HepG2 (cell line): ENCODE results near the gene TXN. TPM values are rescaled to one million over a fixed set of nuclear protein-coding genes. Genes with fewer than 3 reads are reported as not detected.

Experiments used
- ADNP ChIP-seq: sonication (generic); formaldehyde crosslinking; IDR thresholded peaks from 2 replicates; pipeline ENCODE4 v1.4.0; 2020; ENCODE audit warnings: missing genetic modification reagents
- ATF1 ChIP-seq: IDR thresholded peaks from 2 replicates; pipeline ENCODE4 v1.6.1; 2016; ENCODE audit warnings: mild to moderate bottlenecking, control low read depth
- ATM ChIP-seq: fragments of 450-650 bp; IDR thresholded peaks from 2 replicates; pipeline ENCODE4 v1.7.1; 2017; ENCODE audit warnings: mild to moderate bottlenecking, borderline replicate concordance
- ATRX ChIP-seq: sonication (generic); formaldehyde crosslinking; IDR thresholded peaks from 2 replicates; pipeline ENCODE4 v1.4.0; 2020; ENCODE audit warnings: missing genetic modification reagents, borderline replicate concordance
- CREB1 ChIP-seq, 2 experiments: fragments of 450-650 bp in 1 of 2; IDR thresholded peaks; 2 replicates each; pipeline ENCODE4 v1.6.1; 2016 to 2017; ENCODE audit warnings: control low read depth in 1 of 2, mild to moderate bottlenecking in 1 of 2, missing compliant biosample characterization in 1 of 2, missing genetic modification characterization in 1 of 2
- ELF1 ChIP-seq: sonication (generic); formaldehyde crosslinking; IDR thresholded peaks from 2 replicates; pipeline ENCODE4 v1.4.0; 2020; ENCODE audit warnings: missing genetic modification reagents
- FLYWCH1 ChIP-seq: sonication (generic); formaldehyde crosslinking; IDR thresholded peaks from 2 replicates; pipeline ENCODE4 v1.8.1; 2023; ENCODE audit warnings: mild to moderate bottlenecking, missing genetic modification reagents
- FOSL1 ChIP-seq: sonication (generic); formaldehyde crosslinking; IDR thresholded peaks from 2 replicates; pipeline ENCODE4 v1.9.0; 2021; ENCODE audit warnings: missing genetic modification reagents, borderline replicate concordance
- GATA4 ChIP-seq: sonication (generic); IDR thresholded peaks from 2 replicates; pipeline ENCODE4 v1.6.1; 2016; ENCODE audit warnings: antibody characterized with exemption, low read depth, borderline replicate concordance
- GATAD2A ChIP-seq: IDR thresholded peaks from 2 replicates; pipeline ENCODE4 v1.6.1; 2016
- ISL2 ChIP-seq: sonication (generic); formaldehyde crosslinking; IDR thresholded peaks from 2 replicates; pipeline ENCODE4 v1.5.0; 2020; ENCODE audit warnings: missing genetic modification reagents
- NCOR1 ChIP-seq: fragments of 200-600 bp; sonication (generic); IDR thresholded peaks from 2 replicates; pipeline ENCODE4 v1.7.0; 2017; ENCODE audit warnings: antibody characterized with exemption, low read length, borderline replicate concordance
- NFE2 ChIP-seq: sonication (generic); formaldehyde crosslinking; IDR thresholded peaks from 2 replicates; pipeline ENCODE4 v1.4.0; 2020; ENCODE audit warnings: missing genetic modification reagents
- PHF8 ChIP-seq: sonication (generic); formaldehyde crosslinking; IDR thresholded peaks from 2 replicates; pipeline ENCODE4 v1.5.0; 2020; ENCODE audit warnings: missing genetic modification reagents
- SNRNP70 ChIP-seq: fragments of 200-400 bp; formaldehyde crosslinking; IDR thresholded peaks from 2 replicates; pipeline ENCODE4 v1.6.1; 2017; ENCODE audit warnings: mild to moderate bottlenecking, low read depth, low read length, moderate library complexity
- SYNCRIP ChIP-seq: fragments of 200-400 bp; formaldehyde crosslinking; IDR thresholded peaks from 2 replicates; pipeline ENCODE4 v1.6.1; 2018; ENCODE audit warnings: mild to moderate bottlenecking, low read depth, low read length; ENCODE audit not compliant: insufficient read depth
- ZBTB25 ChIP-seq: IDR thresholded peaks from 2 replicates; pipeline ENCODE4 v1.6.1; 2018; ENCODE audit warnings: missing genetic modification reagents
- ZNF124 ChIP-seq: sonication (generic); formaldehyde crosslinking; IDR thresholded peaks from 2 replicates; pipeline ENCODE4 v1.4.0; 2020; ENCODE audit warnings: missing genetic modification reagents
- ZNF3 ChIP-seq: IDR thresholded peaks from 2 replicates; pipeline ENCODE4 v1.7.0; 2017; ENCODE audit warnings: inconsistent platforms
- ZNF746 ChIP-seq: sonication (generic); formaldehyde crosslinking; IDR thresholded peaks from 2 replicates; pipeline ENCODE4 v1.8.0; 2022; ENCODE audit warnings: mild to moderate bottlenecking, missing genetic modification reagents
- ZNF747 ChIP-seq: sonication (generic); formaldehyde crosslinking; IDR thresholded peaks from 2 replicates; pipeline ENCODE4 v1.8.1; 2023; ENCODE audit warnings: missing genetic modification reagents, mild to moderate bottlenecking, borderline replicate concordance
- ZNF766 ChIP-seq: sonication (generic); formaldehyde crosslinking; IDR thresholded peaks from 2 replicates; pipeline ENCODE4 v1.5.0; 2020; ENCODE audit warnings: missing genetic modification reagents, borderline replicate concordance
- polyA plus RNA-seq, 8 experiments: library from polyadenylated mRNA; depleted of rRNA in 3 of 8; stranded (reverse) in 7 of 8; unstranded in 1 of 8; fragments of >200 nt; fragmentation: Illumina TruSeq in 4 of 8; extraction: Trizol in 4 of 8; gene quantifications; 2 replicates each; pipeline versions ENCODE4 v1.2.1 to v1.2.3, GENCODE V29; 2011 to 2016; ENCODE audit warnings: low read depth in 4 of 8, missing spikeins in 1 of 8, mixed read lengths in 1 of 8; ENCODE audit not compliant: insufficient read depth in 1 of 8
- total RNA-seq, 5 experiments: library from RNA; depleted of rRNA; stranded (reverse); fragments of >200 nt; fragmentation: Illumina TruSeq; extraction: Trizol; gene quantifications; 2 replicates each; pipeline ENCODE4 v1.2.3, GENCODE V29; 2016; ENCODE audit warnings: low read depth in 1 of 5
- TF ChIP-seq, protein P1 (sequence below): sonication (generic); formaldehyde crosslinking; IDR thresholded peaks from 2 replicates; pipeline ENCODE4 v1.8.0; 2022; ENCODE audit warnings: mild to moderate bottlenecking, missing genetic modification reagents
- TF ChIP-seq, protein P2 (sequence below): sonication (generic); formaldehyde crosslinking; IDR thresholded peaks from 2 replicates; pipeline ENCODE4 v1.4.0; 2020; ENCODE audit warnings: missing genetic modification reagents, borderline replicate concordance
- TF ChIP-seq, protein P3 (sequence below): IDR thresholded peaks from 2 replicates; pipeline ENCODE4 v1.6.1; 2016; ENCODE audit warnings: missing genetic modification reagents, missing compliant biosample characterization

Gene TXN
- total and polyA plus RNA-seq, 2 of the 13 experiments (the other 11 are each of a cell fraction or from before 2014, with no cell fraction given) = 364 to 470 TPM

DNA sequence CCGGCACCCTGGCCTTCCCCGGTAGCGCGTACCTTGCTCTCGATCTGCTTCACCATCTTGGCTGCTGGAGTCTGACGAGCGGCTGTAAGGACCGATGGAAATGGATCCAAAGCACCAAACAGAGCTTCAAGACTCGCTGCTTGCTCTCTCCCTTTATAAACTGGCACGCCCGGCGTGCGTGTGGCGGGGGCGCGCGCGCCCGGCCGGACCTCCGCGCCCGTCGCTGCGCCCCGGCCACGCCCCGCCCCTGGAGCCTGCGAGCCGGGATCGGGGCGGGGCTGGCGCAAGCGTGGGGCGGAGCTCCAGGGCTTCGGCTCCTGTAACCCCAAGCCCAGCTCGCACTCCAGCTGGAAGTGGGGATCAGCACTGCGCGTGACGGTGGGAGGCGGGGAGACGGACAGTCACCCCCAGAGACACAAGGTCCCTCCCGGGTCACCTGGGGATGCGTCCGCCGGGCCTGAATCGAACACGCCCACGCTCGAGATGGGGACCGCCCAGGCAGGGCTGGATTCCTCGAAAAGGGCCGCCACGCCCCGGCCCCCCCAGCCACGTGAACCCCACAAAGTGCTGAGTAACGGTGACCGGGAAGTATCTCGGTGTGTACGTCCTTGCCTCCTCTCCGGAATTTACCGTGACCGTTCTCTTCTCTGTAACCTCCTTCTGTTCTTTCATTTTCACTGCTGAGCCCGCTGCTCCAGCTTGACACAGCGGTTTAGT lies at the start of gene TXN (continued):
- TF ChIP-seq GATA4 (peak; percentile 26; the same call in 1 of the 2 replicates), FOSL1 (no peak), CREB1 (IDR thresholded peaks at IDR 0.05) (no peak), CREB1 (CRISPR knock-in tag; IDR thresholded peaks at IDR 0.05) (no peak), ADNP (CRISPR knock-in tag) (no peak), ELF1 (CRISPR knock-in tag) (peak; percentile 8; the same call in 1 of the 2 replicates), ATM (no peak), NCOR1 (0 out of 2 replicates have a peak, but pooled peaks have one; percentile 23), ATRX (CRISPR knock-in tag) (no peak), ZNF3 (no peak), ZBTB25 (CRISPR knock-in tag) (no peak; the same call in 1 of the 2 replicates), GATAD2A (CRISPR knock-in tag) (no peak; the same call in 1 of the 2 replicates), SYNCRIP (no peak), FLYWCH1 (CRISPR knock-in tag) (no peak), ZNF746 (CRISPR knock-in tag) (0 out of 2 replicates have a peak, but pooled peaks have one; percentile 63), ZNF124 (CRISPR knock-in tag) (no peak), ZNF747 (CRISPR knock-in tag) (0 out of 2 replicates have a peak, but pooled peaks have one; percentile 79), ZNF766 (no peak), PHF8 (CRISPR knock-in tag) (peak; percentile 63), SNRNP70 (no peak), ISL2 (0 out of 2 replicates have a peak, but pooled peaks have one; percentile 65), ATF1 (CRISPR knock-in tag) (no peak), NFE2 (peak; percentile 97)
- TF ChIP-seq, protein P1, sequence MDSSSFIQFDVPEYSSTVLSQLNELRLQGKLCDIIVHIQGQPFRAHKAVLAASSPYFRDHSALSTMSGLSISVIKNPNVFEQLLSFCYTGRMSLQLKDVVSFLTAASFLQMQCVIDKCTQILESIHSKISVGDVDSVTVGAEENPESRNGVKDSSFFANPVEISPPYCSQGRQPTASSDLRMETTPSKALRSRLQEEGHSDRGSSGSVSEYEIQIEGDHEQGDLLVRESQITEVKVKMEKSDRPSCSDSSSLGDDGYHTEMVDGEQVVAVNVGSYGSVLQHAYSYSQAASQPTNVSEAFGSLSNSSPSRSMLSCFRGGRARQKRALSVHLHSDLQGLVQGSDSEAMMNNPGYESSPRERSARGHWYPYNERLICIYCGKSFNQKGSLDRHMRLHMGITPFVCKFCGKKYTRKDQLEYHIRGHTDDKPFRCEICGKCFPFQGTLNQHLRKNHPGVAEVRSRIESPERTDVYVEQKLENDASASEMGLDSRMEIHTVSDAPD (CRISPR knock-in tag) = no peak; the same call in 1 of the 2 replicates
- TF ChIP-seq, protein P2, sequence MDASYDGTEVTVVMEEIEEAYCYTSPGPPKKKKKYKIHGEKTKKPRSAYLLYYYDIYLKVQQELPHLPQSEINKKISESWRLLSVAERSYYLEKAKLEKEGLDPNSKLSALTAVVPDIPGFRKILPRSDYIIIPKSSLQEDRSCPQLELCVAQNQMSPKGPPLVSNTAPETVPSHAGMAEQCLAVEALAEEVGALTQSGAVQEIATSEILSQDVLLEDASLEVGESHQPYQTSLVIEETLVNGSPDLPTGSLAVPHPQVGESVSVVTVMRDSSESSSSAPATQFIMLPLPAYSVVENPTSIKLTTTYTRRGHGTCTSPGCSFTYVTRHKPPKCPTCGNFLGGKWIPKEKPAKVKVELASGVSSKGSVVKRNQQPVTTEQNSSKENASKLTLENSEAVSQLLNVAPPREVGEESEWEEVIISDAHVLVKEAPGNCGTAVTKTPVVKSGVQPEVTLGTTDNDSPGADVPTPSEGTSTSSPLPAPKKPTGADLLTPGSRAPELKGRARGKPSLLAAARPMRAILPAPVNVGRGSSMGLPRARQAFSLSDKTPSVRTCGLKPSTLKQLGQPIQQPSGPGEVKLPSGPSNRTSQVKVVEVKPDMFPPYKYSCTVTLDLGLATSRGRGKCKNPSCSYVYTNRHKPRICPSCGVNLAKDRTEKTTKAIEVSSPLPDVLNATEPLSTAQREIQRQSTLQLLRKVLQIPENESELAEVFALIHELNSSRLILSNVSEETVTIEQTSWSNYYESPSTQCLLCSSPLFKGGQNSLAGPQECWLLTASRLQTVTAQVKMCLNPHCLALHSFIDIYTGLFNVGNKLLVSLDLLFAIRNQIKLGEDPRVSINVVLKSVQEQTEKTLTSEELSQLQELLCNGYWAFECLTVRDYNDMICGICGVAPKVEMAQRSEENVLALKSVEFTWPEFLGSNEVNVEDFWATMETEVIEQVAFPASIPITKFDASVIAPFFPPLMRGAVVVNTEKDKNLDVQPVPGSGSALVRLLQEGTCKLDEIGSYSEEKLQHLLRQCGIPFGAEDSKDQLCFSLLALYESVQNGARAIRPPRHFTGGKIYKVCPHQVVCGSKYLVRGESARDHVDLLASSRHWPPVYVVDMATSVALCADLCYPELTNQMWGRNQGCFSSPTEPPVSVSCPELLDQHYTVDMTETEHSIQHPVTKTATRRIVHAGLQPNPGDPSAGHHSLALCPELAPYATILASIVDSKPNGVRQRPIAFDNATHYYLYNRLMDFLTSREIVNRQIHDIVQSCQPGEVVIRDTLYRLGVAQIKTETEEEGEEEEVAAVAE (CRISPR knock-in tag) = no peak
- TF ChIP-seq, protein P3, sequence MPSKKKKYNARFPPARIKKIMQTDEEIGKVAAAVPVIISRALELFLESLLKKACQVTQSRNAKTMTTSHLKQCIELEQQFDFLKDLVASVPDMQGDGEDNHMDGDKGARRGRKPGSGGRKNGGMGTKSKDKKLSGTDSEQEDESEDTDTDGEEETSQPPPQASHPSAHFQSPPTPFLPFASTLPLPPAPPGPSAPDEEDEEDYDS (CRISPR knock-in tag) = peak; percentile 94
